Measurements from ENCODE around the gene ADIRF.
"Not testable (repeated sequence)": the region's sequence is repeated elsewhere in the genome, so short reads cannot be mapped to it uniquely, and the experiment has no call there.

The ADIRF gene

GRCh38 chr10:86968271-86968993 lies at the start of gene ADIRF:
Gene ADIRF, plus strand, starts transcription at chr10:86968482. Its CDS starts 63 bp downstream, at chr10:86968545.
- DNase-seq (ENCODE audit: low read depth in 3 of 3), result no peak

- DNase-seq (ENCODE audit: low read depth in 3 of 3), result no peak
Measured at GRCh38 chr10:86922553-86922961, 45.7 kb upstream of the ADIRF start.

GRCh38 chr10:86929468-86930380 lies 38.6 kb upstream of the ADIRF start:
- no peak for DNase-seq (ENCODE audit: low read depth in 3 of 3)

GRCh38 chr10:86931872-86932271 lies 36.4 kb upstream of the ADIRF start:
- DNase-seq (ENCODE audit: low read depth in 3 of 3), result no peak

- no peak for DNase-seq (ENCODE audit: low read depth in 3 of 3)
Measured at GRCh38 chr10:86932674-86933073, 35.6 kb upstream of the ADIRF start.

- DNase-seq (ENCODE audit: low read depth in 3 of 3), result not testable (repeated sequence)
Measured at GRCh38 chr10:86934162-86934711, 34.0 kb upstream of the ADIRF start.

- DNase-seq (ENCODE audit: low read depth in 3 of 3), result no peak
Measured at GRCh38 chr10:86936661-86937501, 31.4 kb upstream of the ADIRF start.

- no peak for DNase-seq (ENCODE audit: low read depth in 3 of 3)
Measured at GRCh38 chr10:86937502-86938154, 30.7 kb upstream of the ADIRF start.

GRCh38 chr10:86938260-86938659 lies 30.0 kb upstream of the ADIRF start:
- DNase-seq (ENCODE audit: low read depth in 3 of 3), result no peak

GRCh38 chr10:86940076-86940475 lies 28.2 kb upstream of the ADIRF start:
- not testable (repeated sequence) for DNase-seq (ENCODE audit: low read depth in 3 of 3)

GRCh38 chr10:86940677-86941076 lies 27.6 kb upstream of the ADIRF start:
- DNase-seq (ENCODE audit: low read depth in 3 of 3), result no peak

GRCh38 chr10:86941426-86941825 lies 26.9 kb upstream of the ADIRF start:
- DNase-seq (ENCODE audit: low read depth in 3 of 3), result no peak

- no peak for DNase-seq (ENCODE audit: low read depth in 3 of 3)
Measured at GRCh38 chr10:86941991-86942421, 26.3 kb upstream of the ADIRF start.

GRCh38 chr10:86942441-86943315 lies 25.6 kb upstream of the ADIRF start:
- DNase-seq (ENCODE audit: low read depth in 3 of 3), result no peak

- no peak for DNase-seq (ENCODE audit: low read depth in 3 of 3)
Measured at GRCh38 chr10:86943316-86944030, 24.8 kb upstream of the ADIRF start.

- no peak for DNase-seq (ENCODE audit: low read depth in 3 of 3)
Measured at GRCh38 chr10:86944031-86944419, 24.3 kb upstream of the ADIRF start.

- DNase-seq (ENCODE audit: low read depth in 3 of 3), result no peak
Measured at GRCh38 chr10:86944471-86944870, 23.8 kb upstream of the ADIRF start.

- no peak for DNase-seq (ENCODE audit: low read depth in 3 of 3)
Measured at GRCh38 chr10:86944907-86945306, 23.4 kb upstream of the ADIRF start.
